GM19043 (cell line): ENCODE measurements around the gene ARHGEF2.

Experiments
- ATAC-seq: cut with Tn5 transposase; IDR thresholded peaks from one replicate; pipeline ENCODE4 v1.9.1; 2021; ENCODE audit warnings: low read depth; ENCODE audit not compliant: unreplicated experiment

ARHGEF2 gene

GRCh38 chr1:155913969-155914757 is 64.2 kb downstream of the ARHGEF2 start:
- ATAC-seq = no peak

GRCh38 chr1:155912056-155912536 is 66.3 kb downstream of the ARHGEF2 start:
- ATAC-seq = no peak

- peak; percentile 74 for ATAC-seq
These were observed 66.9 kb downstream of the ARHGEF2 start, which contains the start of gene RIT1 for GRCh38 chr1:155911156-155912055. RIT1 (minus strand) TSS chr1:155911349; CDS start chr1:155910761, 588 bp downstream.

DNA sequence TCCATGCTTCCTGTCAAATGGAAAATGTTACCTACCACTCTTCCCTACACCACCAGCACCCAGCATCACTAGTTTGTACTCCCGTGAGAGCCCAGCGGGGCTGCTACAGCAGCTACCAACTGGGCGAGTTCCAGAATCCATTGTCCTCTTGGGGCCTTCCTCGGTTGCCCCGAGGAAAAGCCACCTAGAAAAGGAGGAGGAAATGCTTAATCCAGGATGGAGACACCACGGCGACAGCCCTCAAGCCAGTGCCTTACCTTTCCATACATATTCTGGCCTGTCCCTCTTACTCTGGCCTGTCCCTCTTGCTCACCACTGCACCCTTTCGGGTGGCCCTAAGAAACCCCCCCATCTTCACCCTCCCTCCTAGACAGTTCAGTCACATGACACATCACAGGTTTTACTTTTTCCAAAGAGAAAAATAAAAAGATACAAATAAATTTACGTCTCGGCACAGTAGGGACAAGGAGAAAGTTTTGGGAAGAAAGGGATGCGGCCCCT is 67.7 kb downstream of the ARHGEF2 start:
- ATAC-seq = no peak

DNA sequence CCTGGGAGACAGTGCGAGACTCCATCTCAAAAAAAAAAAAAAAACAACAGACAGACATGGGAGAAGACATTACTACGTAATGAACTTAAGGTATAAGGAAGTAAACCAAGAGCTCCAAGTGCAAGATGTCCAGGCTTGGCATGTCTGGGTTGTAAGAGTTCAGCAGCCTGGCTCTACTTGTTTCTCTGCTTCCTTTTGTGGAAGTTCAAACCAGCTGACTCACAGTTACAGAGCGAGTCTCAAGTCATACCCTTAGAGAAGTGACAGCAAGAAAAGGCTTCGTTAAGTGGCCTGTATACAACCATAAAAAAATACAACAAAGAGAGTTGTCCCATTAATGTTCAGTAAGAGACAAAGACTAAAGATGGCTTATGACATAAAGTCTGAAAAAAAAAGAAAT is 68.5 kb downstream of the ARHGEF2 start:
- no peak for ATAC-seq

GRCh38 chr1:155904261-155904660 is 74.1 kb downstream of the ARHGEF2 start:
- no peak for ATAC-seq

GRCh38 chr1:155900161-155900560 is 78.2 kb downstream of the ARHGEF2 start:
- no peak for ATAC-seq

GRCh38 chr1:155899683-155900082 is 78.7 kb downstream of the ARHGEF2 start:
- ATAC-seq = no peak

- ATAC-seq = no peak
These were observed 79.5 kb downstream of the ARHGEF2 start for GRCh38 chr1:155898888-155899287.

- no peak for ATAC-seq
These were observed 80.6 kb downstream of the ARHGEF2 start for GRCh38 chr1:155897746-155898145.
